Stimulated activated CD8-positive, alpha-beta memory T cell treated with anti-CD3 and anti-CD28 coated beads, Interleukin-7, amount 100 ng/mL, for 4 hours (primary cell): ENCODE measurements around the gene PTGDS.

ENCODE experiments used
- DNase-seq, 2 donors: peaks; one replicate each; pipeline ENCODE4 v3.0.0-alpha.2; 2020; ENCODE audit warnings: low read depth in 2 of 2

PTGDS gene

DNA sequence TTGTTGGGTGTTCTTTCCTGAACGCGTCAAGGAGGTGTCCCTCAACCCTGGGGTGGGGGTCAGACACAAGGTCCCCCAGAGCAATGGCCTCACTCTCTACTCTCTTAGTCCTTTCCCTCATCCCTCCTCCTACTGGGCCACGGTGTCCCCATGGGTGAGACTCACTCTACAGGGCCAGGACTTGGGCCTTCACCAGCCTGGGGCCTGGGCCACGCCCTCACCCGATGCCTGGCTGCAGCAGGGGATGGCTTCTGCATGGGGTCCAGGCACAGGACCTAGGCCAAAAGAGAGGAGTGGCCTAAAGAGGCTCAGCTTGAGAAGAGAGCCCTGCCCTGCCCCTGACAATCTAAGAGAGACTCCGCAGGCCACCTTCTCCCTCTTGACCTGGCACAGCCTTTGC, 19.4 kb upstream of the PTGDS start:
- DNase-seq = no peak

DNA sequence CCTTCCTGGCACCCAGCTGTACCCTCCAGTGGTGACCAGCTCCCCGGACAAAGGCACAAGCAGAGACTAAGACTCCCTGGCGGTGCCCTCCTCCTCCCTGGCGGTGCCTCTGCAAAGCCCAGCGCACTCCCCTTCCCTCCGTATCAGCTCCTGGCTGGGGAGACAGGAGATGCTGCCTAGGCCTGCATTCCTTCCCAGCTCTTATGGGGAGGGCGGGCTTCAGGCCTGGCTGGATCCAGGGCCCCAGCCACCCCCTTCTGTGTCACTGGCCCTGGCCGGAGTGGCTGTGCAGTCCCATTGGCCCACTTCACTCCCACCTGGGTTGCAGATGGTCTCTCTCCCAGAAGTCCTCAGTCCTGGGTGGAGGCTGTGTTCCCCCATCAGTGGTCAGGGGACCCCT, 18.8 kb upstream of the PTGDS start:
- no peak for DNase-seq

DNA sequence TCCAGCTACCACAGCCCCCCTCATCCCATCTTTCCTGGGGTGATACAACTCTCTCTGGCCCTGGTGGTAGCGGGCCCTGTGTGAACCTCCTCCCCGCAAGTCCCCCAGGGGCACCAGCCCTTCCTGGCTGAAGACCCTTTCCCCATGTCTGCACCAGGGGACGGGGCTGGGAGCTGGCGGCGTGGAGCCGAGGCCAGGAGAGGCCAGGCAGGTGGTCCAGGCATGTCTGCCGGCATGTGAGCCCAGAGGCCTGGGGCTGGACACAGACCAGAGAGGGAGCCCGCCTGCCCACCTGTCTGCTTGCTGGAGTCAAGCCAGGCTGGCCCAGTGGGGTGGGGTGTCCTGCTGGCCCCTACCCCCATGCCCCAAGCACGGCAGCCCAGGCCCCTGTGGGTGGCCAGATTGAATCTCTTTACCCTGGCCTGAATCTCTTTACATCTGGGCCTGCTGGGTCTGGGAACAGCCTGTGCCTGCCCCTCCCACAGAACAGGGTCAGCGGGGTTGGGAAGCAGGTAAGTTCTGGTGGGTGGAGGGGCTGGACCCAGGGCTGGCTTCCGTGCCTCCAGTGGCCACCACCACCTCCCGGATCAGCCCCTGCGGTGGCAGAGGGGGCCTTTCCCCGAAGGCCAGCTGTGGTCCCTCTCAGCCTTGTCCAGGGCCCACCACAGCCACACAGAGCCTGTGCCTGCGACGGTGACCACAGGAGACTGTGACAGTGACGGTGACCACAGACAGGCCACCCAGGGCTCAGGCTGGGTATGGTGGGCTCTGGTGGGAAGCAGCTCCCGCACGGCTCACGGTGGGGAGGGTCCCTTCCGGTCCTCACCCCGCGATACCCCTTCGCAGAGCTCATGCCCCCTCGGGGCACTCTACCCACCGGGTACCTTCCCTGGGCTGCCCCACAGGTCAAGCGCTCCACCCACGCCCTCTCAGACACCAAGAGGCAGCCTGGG, 18.1 kb upstream of the PTGDS start:
- no peak for DNase-seq

- DNase-seq = peak in 1 of 2 donors; percentile 37
These were observed 16.9 kb upstream of the PTGDS start for GRCh38 chr9:136960212-136960937.

- DNase-seq = no peak
These were observed 16.4 kb upstream of the PTGDS start for GRCh38 chr9:136960938-136961275.

DNA sequence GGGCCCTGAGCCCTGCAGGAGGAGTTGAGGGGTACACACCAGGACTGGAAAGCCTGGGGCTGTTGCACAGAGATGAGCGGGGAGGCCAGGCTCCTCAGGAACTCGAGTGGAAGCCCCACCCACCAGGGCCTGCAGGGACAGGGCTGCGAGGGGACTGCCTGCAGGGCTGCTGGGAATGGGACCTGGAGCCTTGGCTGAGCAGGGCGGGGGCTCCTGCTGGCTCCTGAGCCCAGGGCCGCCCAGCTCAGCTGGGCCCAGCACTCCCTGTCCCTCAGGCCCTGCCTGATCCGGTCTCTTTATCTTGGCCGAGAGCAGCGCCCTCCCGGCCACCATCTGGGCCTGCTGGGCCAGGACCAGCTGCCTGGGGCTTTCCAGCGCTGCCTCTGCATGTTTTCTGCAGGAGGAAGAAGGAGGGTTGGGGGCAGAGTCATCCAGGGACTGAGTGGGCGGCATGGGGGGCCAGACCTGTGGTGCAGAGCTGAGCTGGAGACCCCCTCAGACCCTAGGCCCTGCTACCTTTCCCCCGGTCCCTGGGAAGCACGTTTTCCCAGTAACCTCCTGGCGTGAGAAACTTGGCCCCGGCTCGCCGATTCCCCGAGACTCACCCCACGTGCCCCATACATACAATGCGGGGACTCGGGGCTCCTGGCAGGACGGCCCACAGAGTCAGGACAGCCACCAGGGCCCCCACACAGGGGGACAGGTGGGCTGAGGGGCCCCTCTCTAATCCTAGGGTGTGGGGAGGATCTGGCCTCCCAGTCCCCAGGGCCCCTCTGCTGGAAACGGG, 15.8 kb upstream of the PTGDS start:
- no peak for DNase-seq

GRCh38 chr9:136962163-136962562, 15.1 kb upstream of the PTGDS start:
- no peak for DNase-seq

- DNase-seq = no peak
These were observed 14.5 kb upstream of the PTGDS start for GRCh38 chr9:136962701-136963248.

DNA sequence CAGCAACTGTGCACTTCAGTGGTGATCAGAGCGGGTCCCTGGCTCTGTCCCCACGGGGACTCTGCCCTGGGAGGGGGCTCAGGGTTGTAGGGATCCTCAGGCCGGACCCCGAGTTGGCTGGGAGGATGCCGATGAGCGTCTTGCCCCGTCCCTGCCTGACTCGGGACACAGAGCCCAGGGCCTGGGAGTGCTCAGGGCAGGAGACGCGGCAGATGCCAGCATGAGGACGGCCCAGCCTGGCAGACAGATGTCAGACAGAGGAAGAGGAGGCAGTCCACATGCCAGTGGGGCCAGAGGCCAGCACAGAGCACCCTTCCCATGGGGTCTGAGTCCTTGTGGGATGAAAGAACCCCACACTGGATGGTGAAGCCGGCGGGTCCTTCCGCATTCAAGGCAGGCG, 14.0 kb upstream of the PTGDS start:
- no peak for DNase-seq

GRCh38 chr9:136963751-136964150, 13.6 kb upstream of the PTGDS start:
- DNase-seq = no peak

DNA sequence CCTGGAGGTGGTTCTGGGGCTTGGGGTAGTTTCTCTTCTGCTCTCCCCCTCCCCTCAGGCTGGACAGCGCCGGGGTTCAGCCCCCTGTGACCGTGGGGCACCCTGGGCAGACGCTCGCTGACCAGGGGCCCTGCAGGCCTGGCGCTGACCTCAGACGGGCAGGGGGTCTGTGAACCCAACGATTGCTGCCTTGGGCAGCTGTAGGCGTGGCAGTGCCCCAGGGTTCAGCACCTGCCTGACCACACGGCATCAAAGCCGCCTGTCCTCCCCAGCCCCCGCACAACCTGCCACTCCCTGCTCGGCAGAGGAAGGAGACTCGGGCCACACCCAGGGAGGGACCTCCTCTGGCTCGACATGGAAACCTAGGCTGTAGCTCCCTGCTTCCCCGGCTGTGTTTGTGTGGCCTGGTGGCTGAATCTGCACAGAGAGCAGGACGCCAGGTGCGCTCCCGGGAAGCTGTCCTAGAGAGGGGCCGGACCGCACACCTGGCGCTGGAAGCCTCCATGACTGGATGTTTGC, 13.1 kb upstream of the PTGDS start:
- DNase-seq = no peak

DNA sequence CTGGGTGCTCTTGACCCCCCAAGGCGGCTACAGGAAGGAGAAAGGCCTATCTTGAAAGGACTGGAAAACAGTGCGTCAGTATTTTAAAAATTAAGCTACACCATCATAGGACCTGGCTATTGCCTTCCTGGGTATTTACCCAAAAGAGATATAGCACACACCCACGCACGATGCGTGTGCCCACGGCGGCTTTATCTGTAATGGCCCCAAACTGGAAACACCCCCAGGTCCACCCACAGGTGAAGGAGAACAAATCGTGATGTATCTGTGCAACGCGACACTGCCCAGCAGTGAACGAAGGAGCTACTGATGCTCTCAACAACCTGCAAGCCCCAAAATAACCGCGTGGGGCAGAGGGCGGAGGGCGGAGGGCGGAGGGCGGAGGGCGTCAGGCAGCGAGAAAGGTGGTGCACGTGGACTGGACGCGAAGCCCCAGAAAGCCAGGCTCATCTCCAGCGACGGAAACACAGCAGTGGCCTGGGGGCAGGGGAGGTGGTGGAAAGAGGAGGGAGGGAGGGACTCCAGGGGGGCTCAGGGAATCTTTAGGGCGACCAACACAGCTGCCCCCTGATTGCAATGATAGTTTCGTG, 12.4 kb upstream of the PTGDS start:
- no peak for DNase-seq

DNA sequence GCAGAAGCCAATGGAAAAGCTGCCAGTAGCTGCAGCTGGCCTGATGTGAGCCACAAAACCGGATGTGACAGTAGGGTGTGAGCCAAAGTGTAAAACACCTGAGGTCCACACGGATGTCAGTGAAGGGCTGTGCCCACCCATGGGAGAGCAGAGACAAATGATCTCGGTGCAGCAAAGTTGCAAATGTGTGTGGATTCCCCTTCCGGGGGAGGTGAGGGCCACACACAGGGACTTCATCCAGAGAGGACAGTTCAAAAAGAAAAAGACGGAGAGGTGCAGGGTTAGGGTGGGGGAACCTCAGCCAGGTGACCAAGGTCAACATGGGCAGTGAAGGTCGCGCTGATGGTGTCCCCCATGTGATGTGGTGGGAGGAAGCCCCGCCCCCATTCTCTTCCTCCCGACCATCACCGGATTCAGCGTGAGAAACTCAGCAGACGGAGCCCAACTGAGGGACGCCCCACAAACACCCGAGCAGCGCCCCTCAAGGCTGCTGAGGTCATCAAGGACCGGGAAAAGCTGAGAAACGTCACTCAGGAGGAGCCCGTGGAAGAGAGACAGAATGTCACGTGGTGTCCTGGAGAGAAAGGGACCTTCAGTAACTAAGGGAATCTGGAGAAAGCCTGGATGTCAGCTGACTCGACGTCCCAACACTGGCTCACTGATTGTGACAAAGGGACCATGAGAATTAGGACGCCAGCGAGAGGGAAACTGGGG, 11.4 kb upstream of the PTGDS start:
- no peak for DNase-seq

DNA sequence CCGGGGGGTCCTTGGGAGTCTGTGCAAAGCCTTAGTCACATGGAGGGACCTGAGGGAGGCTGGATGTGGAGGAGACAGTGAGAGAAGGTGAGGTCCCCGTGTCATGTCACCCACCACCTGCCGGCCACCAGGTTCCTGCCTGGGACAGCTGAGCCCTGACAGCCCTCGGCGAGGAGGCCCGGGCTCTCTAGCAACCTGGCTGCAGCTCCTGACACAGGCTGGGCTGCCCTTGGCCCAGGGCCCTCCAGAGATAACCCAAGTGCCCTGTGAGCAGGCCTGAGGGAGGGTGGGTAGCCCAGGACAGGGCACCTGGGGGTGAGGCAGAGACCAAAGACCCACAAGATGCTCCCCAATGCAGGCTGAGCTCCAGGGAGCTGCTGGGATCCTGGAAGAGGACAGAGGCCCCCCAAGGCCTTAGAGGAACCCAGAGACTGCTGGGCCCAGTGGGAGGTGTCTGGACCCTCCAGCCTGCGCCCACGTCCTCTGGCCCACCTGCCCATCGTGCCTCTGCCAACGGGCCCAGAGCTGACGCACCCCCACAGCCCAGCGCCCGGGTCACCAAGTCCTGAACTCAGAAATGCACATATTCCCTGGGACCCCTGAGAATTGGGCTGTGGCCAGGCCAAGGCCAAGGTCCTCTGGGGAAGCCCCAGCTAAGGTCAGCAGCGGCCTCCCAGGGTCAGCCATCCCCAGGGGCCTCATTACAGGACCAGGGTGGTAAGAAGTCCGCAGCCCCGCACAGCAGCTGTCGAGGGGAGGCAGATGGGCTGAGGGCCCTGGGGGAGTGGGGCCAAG, 8.8 kb upstream of the PTGDS start:
- DNase-seq = no peak

- DNase-seq = no peak
These were observed 8.2 kb upstream of the PTGDS start for GRCh38 chr9:136969150-136969549.

GRCh38 chr9:136969774-136970173, 7.5 kb upstream of the PTGDS start:
- DNase-seq = no peak

DNA sequence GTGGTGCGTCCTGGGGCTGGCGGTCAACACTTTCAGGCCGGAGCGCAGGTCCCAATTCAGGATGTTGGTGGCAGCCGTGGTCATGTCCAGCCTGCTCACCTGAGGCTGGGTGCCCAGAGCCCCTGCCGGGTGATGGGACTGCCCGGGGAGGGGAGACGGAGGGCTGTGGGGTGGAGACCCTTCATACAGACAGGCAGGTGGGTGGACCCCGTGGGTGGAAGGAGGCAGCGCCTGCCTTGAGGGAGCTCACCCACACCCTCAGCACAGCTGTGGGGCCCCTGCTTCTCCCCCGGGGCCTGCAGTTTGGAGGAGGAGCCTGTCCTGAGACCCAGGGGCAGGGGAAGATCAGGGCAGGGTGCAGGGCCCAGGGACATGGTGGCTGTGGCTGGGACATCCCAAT, 6.9 kb upstream of the PTGDS start:
- DNase-seq = no peak

GRCh38 chr9:136971746-136972145, 5.6 kb upstream of the PTGDS start:
- DNase-seq = no peak

DNA sequence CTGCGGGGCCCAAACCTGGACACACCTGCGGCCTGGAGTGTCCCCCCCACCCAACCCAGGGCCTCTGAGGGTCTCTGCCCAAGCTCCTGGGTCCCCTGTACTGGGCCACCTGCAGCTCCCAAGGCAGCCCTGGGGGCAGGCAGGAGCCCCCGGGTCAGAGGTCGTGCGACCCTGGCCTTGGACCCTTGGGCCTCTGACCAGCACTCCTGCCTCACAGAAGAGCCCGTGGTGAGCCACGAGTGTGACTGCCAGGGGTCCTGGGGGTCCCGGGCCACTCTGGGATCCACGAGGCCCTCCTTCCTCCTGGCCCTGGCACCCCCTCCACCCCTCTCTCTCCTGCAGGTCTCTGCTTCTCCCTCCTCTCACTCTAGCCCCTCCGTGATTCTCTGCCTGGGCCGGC, 5.0 kb upstream of the PTGDS start:
- DNase-seq = no peak

DNA sequence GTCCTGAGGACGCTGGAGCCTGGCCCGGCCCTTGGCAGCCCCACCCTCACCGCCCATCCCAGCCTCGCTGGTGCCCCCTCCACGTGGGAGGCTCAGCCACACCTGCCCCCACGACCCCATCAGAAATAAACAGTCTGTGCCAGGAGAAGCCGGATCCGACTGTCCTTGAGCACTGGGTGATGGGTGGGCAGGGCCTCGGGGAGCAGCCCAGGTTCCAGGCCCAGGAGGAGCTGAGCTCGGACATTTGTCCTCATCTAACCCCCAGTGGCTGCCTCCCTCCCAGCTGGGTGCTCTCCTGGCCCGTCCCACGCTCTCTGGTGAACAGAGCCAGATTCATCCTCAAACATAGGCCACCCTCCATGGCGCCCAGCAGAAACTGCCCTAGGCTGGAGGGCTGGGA, 4.6 kb upstream of the PTGDS start:
- DNase-seq = no peak
